HepG2 (cell line): ENCODE data around the gene DEFB124. TPM values are rescaled to one million over a fixed set of nuclear protein-coding genes. Genes with fewer than 3 reads are reported as not detected.
A peak's percentile ranks its signal among the peaks of the same experiment; 100 is the strongest.

Source experiments
- ADNP ChIP-seq: sonication (generic); formaldehyde crosslinking; IDR thresholded peaks from 2 replicates; pipeline ENCODE4 v1.4.0; 2020; ENCODE audit warnings: missing genetic modification reagents
- ATF3 ChIP-seq: sonication (generic); formaldehyde crosslinking; IDR thresholded peaks from 2 replicates; pipeline ENCODE4 v1.4.0; 2020; ENCODE audit warnings: missing genetic modification reagents
- BRCA1 ChIP-seq: sonication (generic); formaldehyde crosslinking; IDR thresholded peaks from 2 replicates; pipeline ENCODE4 v1.4.0; 2020; ENCODE audit warnings: missing genetic modification reagents
- DNMT3B ChIP-seq: conservative IDR thresholded peaks from 2 replicates; pipeline ENCODE4 v1.6.1; 2016; ENCODE audit warnings: missing biosample characterization, control low read depth
- E2F1 ChIP-seq: sonication (generic); formaldehyde crosslinking; IDR thresholded peaks from 2 replicates; pipeline ENCODE4 v1.5.0; 2020; ENCODE audit warnings: missing genetic modification reagents
- FOXO1 ChIP-seq: sonication (generic); formaldehyde crosslinking; IDR thresholded peaks from 2 replicates; pipeline ENCODE4 v1.4.0; 2020; ENCODE audit warnings: missing genetic modification reagents
- GLI4 ChIP-seq: sonication (generic); formaldehyde crosslinking; IDR thresholded peaks from 2 replicates; pipeline ENCODE4 v1.5.1; 2020; ENCODE audit warnings: missing genetic modification reagents, mild to moderate bottlenecking, moderate library complexity, borderline replicate concordance
- LRRFIP1 ChIP-seq: sonication (generic); formaldehyde crosslinking; conservative IDR thresholded peaks from 2 replicates; pipeline ENCODE4 v1.4.0; 2020; ENCODE audit warnings: missing genetic modification reagents
- NFE2L1 ChIP-seq: sonication (generic); formaldehyde crosslinking; IDR thresholded peaks from 2 replicates; pipeline ENCODE4 v1.4.0; 2020; ENCODE audit warnings: missing genetic modification reagents, mild to moderate bottlenecking, borderline replicate concordance
- RAD51 ChIP-seq: fragments of 450-650 bp; IDR thresholded peaks from 2 replicates; pipeline ENCODE4 v1.6.1; 2016; ENCODE audit warnings: borderline replicate concordance
- RARG ChIP-seq: sonication (generic); formaldehyde crosslinking; IDR thresholded peaks from 2 replicates; pipeline ENCODE4 v1.4.0; 2020; ENCODE audit warnings: low read depth, mild to moderate bottlenecking, missing genetic modification reagents
- RBAK ChIP-seq: sonication (generic); formaldehyde crosslinking; IDR thresholded peaks from 2 replicates; pipeline ENCODE4 v1.5.1; 2020; ENCODE audit warnings: mild to moderate bottlenecking, missing genetic modification reagents
- RORA ChIP-seq: sonication (generic); formaldehyde crosslinking; IDR thresholded peaks from 2 replicates; pipeline ENCODE4 v1.5.0; 2020; ENCODE audit warnings: mild to moderate bottlenecking, missing genetic modification reagents, moderate library complexity
- SMARCE1 ChIP-seq: fragments of 450-650 bp; IDR thresholded peaks from 2 replicates; pipeline ENCODE4 v1.6.1; 2017; ENCODE audit warnings: borderline replicate concordance
- TEAD2 ChIP-seq: sonication (generic); formaldehyde crosslinking; IDR thresholded peaks from 2 replicates; pipeline ENCODE4 v1.9.0; 2021; ENCODE audit warnings: missing genetic modification reagents
- TOPORS ChIP-seq: sonication (generic); formaldehyde crosslinking; IDR thresholded peaks from 2 replicates; pipeline ENCODE4 v1.8.0; 2023; ENCODE audit warnings: mild to moderate bottlenecking, missing genetic modification reagents
- ZBTB2 ChIP-seq: sonication (generic); formaldehyde crosslinking; IDR thresholded peaks from 2 replicates; pipeline ENCODE4 v1.8.0; 2022; ENCODE audit warnings: low read depth, missing genetic modification reagents
- ZBTB33 ChIP-seq: sonication (generic); formaldehyde crosslinking; IDR thresholded peaks from 2 replicates; pipeline ENCODE4 v1.4.0; 2020; ENCODE audit warnings: missing genetic modification reagents
- ZFAT ChIP-seq: sonication (generic); formaldehyde crosslinking; conservative IDR thresholded peaks from 2 replicates; pipeline ENCODE4 v1.8.1; 2023; ENCODE audit warnings: missing genetic modification reagents, inconsistent platforms
- ZNF451 ChIP-seq: sonication (generic); formaldehyde crosslinking; IDR thresholded peaks from 2 replicates; pipeline ENCODE4 v1.5.0; 2020; ENCODE audit warnings: mild to moderate bottlenecking, missing genetic modification reagents
- ZNF766 ChIP-seq: sonication (generic); formaldehyde crosslinking; IDR thresholded peaks from 2 replicates; pipeline ENCODE4 v1.5.0; 2020; ENCODE audit warnings: missing genetic modification reagents, borderline replicate concordance
- polyA plus RNA-seq, 8 experiments: library from polyadenylated mRNA; depleted of rRNA in 3 of 8; stranded (reverse) in 7 of 8; unstranded in 1 of 8; fragments of >200 nt; fragmentation: Illumina TruSeq in 4 of 8; extraction: Trizol in 4 of 8; gene quantifications; 2 replicates each; pipeline versions ENCODE4 v1.2.1 to v1.2.3, GENCODE V29; 2011 to 2016; ENCODE audit warnings: low read depth in 4 of 8, missing spikeins in 1 of 8, mixed read lengths in 1 of 8; ENCODE audit not compliant: insufficient read depth in 1 of 8
- total RNA-seq, 5 experiments: library from RNA; depleted of rRNA; stranded (reverse); fragments of >200 nt; fragmentation: Illumina TruSeq; extraction: Trizol; gene quantifications; 2 replicates each; pipeline ENCODE4 v1.2.3, GENCODE V29; 2016; ENCODE audit warnings: low read depth in 1 of 5

DEFB124 gene
- total and polyA plus RNA-seq, 2 of the 13 experiments (the other 11 are each of a cell fraction or from before 2014, with no cell fraction given), result not detected

- TF ChIP-seq NFE2L1 (CRISPR knock-in tag), result peak; percentile 35; the same call in 1 of the 2 replicates
- TF ChIP-seq RAD51, result no peak
- peak; percentile 98 for TF ChIP-seq ZNF451 (CRISPR knock-in tag)
- TF ChIP-seq BRCA1 (CRISPR knock-in tag), result peak; percentile 93; the same call in 1 of the 2 replicates
- TF ChIP-seq FOXO1 (CRISPR knock-in tag), result peak; percentile 92
- peak; percentile 54; the same call in 1 of the 2 replicates for TF ChIP-seq RORA (CRISPR knock-in tag)
- TF ChIP-seq ZNF766 (CRISPR knock-in tag), result peak; percentile 93
- TF ChIP-seq TOPORS (CRISPR knock-in tag), result peak; percentile 66; the same call in 1 of the 2 replicates
- peak; percentile 69; the same call in 1 of the 2 replicates for TF ChIP-seq ZFAT
- peak; percentile 16; the same call in 1 of the 2 replicates for TF ChIP-seq ZBTB33 (CRISPR knock-in tag)
- no peak for TF ChIP-seq SMARCE1
- no peak; the same call in none of the 2 replicates for TF ChIP-seq GLI4
- TF ChIP-seq RARG (CRISPR knock-in tag), result peak; percentile 85; the same call in 1 of the 2 replicates
- TF ChIP-seq DNMT3B, result peak; percentile 86
- peak; percentile 40; the same call in 1 of the 2 replicates for TF ChIP-seq ZBTB2
- peak; percentile 91 for TF ChIP-seq E2F1 (CRISPR knock-in tag)
- TF ChIP-seq ADNP (CRISPR knock-in tag), result peak; percentile 58; the same call in 1 of the 2 replicates
- no peak for TF ChIP-seq RBAK (CRISPR knock-in tag)
- TF ChIP-seq TEAD2 (CRISPR knock-in tag), result peak; percentile 92
- TF ChIP-seq ATF3 (CRISPR knock-in tag), result peak; percentile 70
- TF ChIP-seq LRRFIP1 (CRISPR knock-in tag), result 0 out of 2 replicates have a peak, but pooled peaks have one; percentile 60
These were observed 39.5 kb upstream of the DEFB124 start, which contains the start of gene HM13 (continued) for GRCh38 chr20:31514154-31515071.
